Measurements from ENCODE around the gene TCF25.

- no peak for TF ChIP-seq POLR2A (IDR thresholded peaks at IDR 0.05)
- no peak for TF ChIP-seq CTCF (IDR thresholded peaks at IDR 0.05)
Observed at GRCh38 chr16:89936508-89936907, 63.1 kb downstream of the TCF25 start.

Measured in esophagus squamous epithelium (tissue), 4 donors.